Inflammatory macrophage treated with lipopolysaccharide for 1 hour (primary cell): ENCODE measurements around the gene NEMP1.
"Not testable (repeated sequence)": the region's sequence is repeated elsewhere in the genome, so short reads cannot be mapped to it uniquely, and the experiment has no call there.

Experiments
- DNase-seq, 2 donors: peaks; one replicate each; pipeline ENCODE4 v3.0.0-alpha.2; 2020 to 2022

NEMP1 gene

GRCh38 chr12:57019983-57020719 lies 58.4 kb downstream of the NEMP1 start:
- DNase-seq: no peak

GRCh38 chr12:57018906-57019305 lies 59.7 kb downstream of the NEMP1 start:
- no peak for DNase-seq

- DNase-seq: not testable (repeated sequence)
These were observed 60.2 kb downstream of the NEMP1 start for GRCh38 chr12:57018353-57018752.

- no peak for DNase-seq
These were observed 62.2 kb downstream of the NEMP1 start, which contains the start of gene TAC3 for GRCh38 chr12:57016348-57016747. TAC3 (minus strand) TSS chr12:57016529; CDS start chr12:57015797, 732 bp downstream.

GRCh38 chr12:57012600-57013465 lies 65.8 kb downstream of the NEMP1 start:
- no peak for DNase-seq

GRCh38 chr12:57011438-57012424 lies 66.9 kb downstream of the NEMP1 start:
- DNase-seq: no peak

GRCh38 chr12:57010627-57011247 lies 67.9 kb downstream of the NEMP1 start:
- DNase-seq: no peak

GRCh38 chr12:57009949-57010626 lies 68.5 kb downstream of the NEMP1 start:
- no peak for DNase-seq

GRCh38 chr12:57008178-57008577 lies 70.4 kb downstream of the NEMP1 start:
- peak; percentile 51 to 76 for DNase-seq

GRCh38 chr12:57006809-57007475 lies 71.6 kb downstream of the NEMP1 start:
- DNase-seq: no peak

GRCh38 chr12:57005980-57006808 lies 72.4 kb downstream of the NEMP1 start, which contains the start of gene ZBTB39:
ZBTB39 (minus strand) TSS chr12:57006546; CDS start chr12:57004917, 1,629 bp downstream.
- peak; percentile 35 to 65 for DNase-seq
